Activated naive CD8-positive, alpha-beta T cell treated with anti-CD3 and anti-CD28 coated beads for 36 hours (primary cell): ENCODE results near the gene RPS19. TPM values are rescaled to one million over a fixed set of nuclear protein-coding genes. Genes with fewer than 3 reads are reported as not detected.

ENCODE experiments used
- DNase-seq: peaks from one replicate; pipeline ENCODE4 v3.0.0; 2021
- H3K27ac Mint-ChIP-seq: one replicate; pipeline ENCODE4 v1.8.0; 2022; ENCODE audit warnings: mild to moderate bottlenecking, moderate library complexity, mixed read lengths
- H3K27me3 Mint-ChIP-seq: one replicate; pipeline ENCODE4 v1.8.0; 2022; ENCODE audit warnings: mild to moderate bottlenecking, mixed read lengths
- H3K36me3 Mint-ChIP-seq: one replicate; pipeline ENCODE4 v1.8.0; 2021; ENCODE audit warnings: mild to moderate bottlenecking, mixed read lengths
- H3K4me1 Mint-ChIP-seq: one replicate; pipeline ENCODE4 v1.8.0; 2021; ENCODE audit warnings: mixed read lengths
- H3K4me3 Mint-ChIP-seq: one replicate; pipeline ENCODE4 v1.8.0; 2022; ENCODE audit warnings: mild to moderate bottlenecking, moderate library complexity, mixed read lengths
- H3K9me3 Mint-ChIP-seq: one replicate; pipeline ENCODE4 v1.8.0; 2022; ENCODE audit warnings: mixed read lengths
- total RNA-seq, 2 experiments: library from RNA; stranded (reverse); gene quantifications; one replicate each; pipeline ENCODE4 v1.2.3, GENCODE V29; 2021

RPS19 gene
- 1,000 to 10,000 TPM; 3,012 to 3,178 TPM for total RNA-seq

DNA sequence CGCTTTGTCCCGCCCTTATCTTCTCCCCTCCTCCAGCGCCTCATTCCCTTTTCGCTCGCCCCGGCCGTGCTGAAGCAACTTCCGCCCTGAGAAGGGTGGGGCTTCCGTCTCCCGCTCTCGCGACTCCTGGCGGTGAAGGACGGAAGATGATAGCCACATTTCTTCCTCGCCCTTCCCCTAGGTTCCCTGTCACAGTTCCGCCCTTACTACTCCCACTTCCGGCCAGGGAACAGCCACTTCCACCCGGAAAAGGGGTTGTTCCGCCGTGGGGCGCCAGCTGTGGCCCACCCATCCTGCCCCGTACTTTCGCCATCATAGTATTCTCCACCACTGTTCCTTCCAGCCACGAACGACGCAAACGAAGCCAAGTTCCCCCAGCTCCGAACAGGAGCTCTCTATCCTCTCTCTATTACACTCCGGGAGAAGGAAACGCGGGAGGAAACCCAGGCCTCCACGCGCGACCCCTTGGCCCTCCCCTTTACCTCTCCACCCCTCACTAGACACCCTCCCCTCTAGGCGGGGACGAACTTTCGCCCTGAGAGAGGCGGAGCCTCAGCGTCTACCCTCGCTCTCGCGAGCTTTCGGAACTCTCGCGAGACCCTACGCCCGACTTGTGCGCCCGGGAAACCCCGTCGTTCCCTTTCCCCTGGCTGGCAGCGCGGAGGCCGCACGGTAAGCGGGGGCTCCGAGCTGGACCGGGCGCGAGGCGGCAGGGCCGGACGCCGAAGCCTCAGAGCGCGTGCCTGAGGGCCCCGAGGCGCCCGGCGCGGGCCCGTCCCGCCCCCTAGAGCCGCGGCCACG is at the start of gene RPS19:
Gene RPS19 (plus strand): TSS at position 638 of the 801 bp plus-strand sequence. CDS start 520 bp downstream, outside the sequence.
- Mint-ChIP-seq H3K27ac (peak within 1 kb of the TSS; percentile 98), H3K4me1 (peaks cover 42% of the 10 kb centered on the region), H3K27me3 (no peaks in the 10 kb centered on the region), H3K36me3 (peaks cover 44% of the 10 kb centered on the region), H3K4me3 (peak within 1 kb of the TSS; percentile 92), H3K9me3 (no peaks in the 10 kb centered on the region)
- peak; percentile 98 for DNase-seq

DNA sequence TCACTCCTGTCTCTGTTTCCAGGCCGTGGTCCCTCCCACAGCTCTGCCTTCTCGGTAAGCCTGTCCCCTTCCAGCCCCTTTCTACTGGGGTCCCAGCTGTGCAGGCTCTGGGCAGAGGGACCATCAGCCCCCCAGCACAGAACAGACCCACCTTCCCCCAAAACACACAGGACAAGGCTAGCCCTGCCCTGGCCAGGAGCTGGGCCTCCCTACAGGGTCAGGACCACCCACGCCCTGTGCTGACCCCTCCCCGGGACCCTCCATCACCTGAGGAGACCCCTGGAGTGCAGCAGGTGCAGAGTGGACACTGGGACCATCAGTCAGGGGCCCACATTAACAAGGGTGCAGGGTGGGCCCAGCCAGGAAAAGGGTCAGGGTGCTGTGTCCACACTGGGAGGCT is 49.8 kb upstream of the RPS19 start:
- H3K36me3 Mint-ChIP-seq = no peaks in the 10 kb centered on the region
- H3K27me3 Mint-ChIP-seq = no peaks in the 10 kb centered on the region
- H3K4me1 Mint-ChIP-seq = peaks cover 11% of the 10 kb centered on the region
- H3K27ac Mint-ChIP-seq = no peak overlapping the region
- no peaks in the 10 kb centered on the region for H3K9me3 Mint-ChIP-seq
- no peak overlapping the region for H3K4me3 Mint-ChIP-seq
- no peak for DNase-seq

DNA sequence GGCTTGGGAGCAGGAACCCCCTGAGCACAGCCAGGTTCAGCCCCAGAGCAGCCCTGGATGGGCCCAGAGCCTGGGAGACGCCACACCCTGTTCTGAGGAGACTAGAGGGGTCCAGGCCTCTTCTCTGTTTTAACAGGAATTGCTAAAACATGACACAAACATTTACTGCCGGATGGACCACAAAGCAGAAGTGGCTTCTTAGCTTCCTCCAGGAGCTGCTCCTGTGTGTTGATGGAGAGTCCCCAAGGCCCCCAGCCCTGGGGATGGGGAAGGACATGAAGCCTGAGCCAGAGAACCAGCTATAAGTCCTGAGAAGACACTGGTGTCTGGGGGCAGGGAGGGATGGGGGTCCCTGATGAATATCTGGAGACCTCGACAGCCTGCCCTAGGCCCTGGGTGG is 49.0 kb upstream of the RPS19 start:
- DNase-seq = no peak
- H3K4me3 Mint-ChIP-seq = no peak overlapping the region
- H3K27me3 Mint-ChIP-seq = no peaks in the 10 kb centered on the region
- H3K27ac Mint-ChIP-seq = no peak overlapping the region
- H3K9me3 Mint-ChIP-seq = no peaks in the 10 kb centered on the region
- peaks cover 13% of the 10 kb centered on the region for H3K4me1 Mint-ChIP-seq
- H3K36me3 Mint-ChIP-seq = no peaks in the 10 kb centered on the region

DNA sequence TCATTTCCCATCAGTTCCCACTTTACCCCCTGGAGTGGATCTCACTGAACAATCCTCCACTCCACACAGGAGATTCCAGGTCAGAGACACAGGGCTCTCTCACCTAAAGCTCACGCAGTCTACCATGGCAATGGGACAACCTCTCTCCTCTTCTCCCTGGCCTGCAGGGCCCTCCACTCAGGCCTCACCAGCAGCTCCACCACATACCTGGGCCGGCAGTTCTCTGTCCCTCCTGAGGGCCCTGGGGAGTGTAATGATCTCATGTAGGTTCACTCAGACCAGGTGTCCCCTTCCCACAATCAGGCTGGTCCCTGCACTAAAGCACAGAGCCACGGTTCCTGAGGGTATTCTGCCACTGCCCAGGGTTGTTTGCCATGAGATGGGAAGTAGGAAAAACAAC is 48.1 kb upstream of the RPS19 start:
- no peaks in the 10 kb centered on the region for H3K9me3 Mint-ChIP-seq
- H3K27ac Mint-ChIP-seq = no peak overlapping the region
- H3K36me3 Mint-ChIP-seq = no peaks in the 10 kb centered on the region
- H3K27me3 Mint-ChIP-seq = no peaks in the 10 kb centered on the region
- H3K4me3 Mint-ChIP-seq = no peak overlapping the region
- H3K4me1 Mint-ChIP-seq = peaks cover 13% of the 10 kb centered on the region
- DNase-seq = no peak

DNA sequence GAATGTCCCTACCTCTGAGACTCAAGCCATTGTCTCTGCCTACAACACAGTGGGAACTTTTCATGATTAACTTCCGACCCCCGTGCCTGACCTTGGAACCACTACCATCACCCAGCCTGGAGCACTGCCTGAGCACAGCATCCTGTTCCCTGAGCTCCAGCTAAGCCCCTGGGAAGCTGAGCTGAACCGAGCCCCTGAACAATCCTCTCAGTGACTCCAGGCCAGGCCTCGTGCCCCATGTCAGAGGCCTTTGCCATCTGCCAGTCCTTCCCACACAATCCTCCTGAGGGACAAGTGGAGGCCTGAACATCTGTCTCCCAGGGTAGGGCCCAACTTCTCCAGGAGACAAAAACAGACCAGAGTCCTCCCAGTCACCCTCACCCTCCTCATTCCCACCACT is 46.1 kb upstream of the RPS19 start:
- DNase-seq = no peak
- Mint-ChIP-seq H3K27me3 (no peaks in the 10 kb centered on the region), H3K27ac (no peak overlapping the region), H3K9me3 (no peaks in the 10 kb centered on the region), H3K4me1 (peaks cover 13% of the 10 kb centered on the region), H3K4me3 (no peak overlapping the region), H3K36me3 (no peaks in the 10 kb centered on the region)

DNA sequence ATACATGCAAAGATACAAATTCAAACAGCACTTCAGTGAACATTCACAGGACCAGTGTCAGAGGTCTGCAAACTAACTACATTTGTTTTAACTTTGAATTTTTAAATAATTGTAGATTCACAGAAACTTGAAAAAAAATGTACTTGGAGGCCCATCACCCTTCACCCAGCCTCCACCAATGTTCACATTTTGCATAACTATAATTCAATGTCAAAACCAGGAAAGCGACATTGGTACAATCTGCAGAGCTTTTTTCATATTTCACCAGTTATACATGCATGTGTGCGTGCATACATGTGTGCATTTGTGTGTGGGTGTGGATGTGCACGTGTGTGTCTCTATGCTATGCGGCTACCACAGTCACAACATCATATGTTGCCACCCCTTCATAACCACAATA is 44.8 kb upstream of the RPS19 start:
- no peak overlapping the region for H3K27ac Mint-ChIP-seq
- H3K27me3 Mint-ChIP-seq = no peaks in the 10 kb centered on the region
- H3K36me3 Mint-ChIP-seq = no peaks in the 10 kb centered on the region
- no peak overlapping the region for H3K4me3 Mint-ChIP-seq
- H3K9me3 Mint-ChIP-seq = no peaks in the 10 kb centered on the region
- peaks cover 13% of the 10 kb centered on the region for H3K4me1 Mint-ChIP-seq
- DNase-seq = no peak

DNA sequence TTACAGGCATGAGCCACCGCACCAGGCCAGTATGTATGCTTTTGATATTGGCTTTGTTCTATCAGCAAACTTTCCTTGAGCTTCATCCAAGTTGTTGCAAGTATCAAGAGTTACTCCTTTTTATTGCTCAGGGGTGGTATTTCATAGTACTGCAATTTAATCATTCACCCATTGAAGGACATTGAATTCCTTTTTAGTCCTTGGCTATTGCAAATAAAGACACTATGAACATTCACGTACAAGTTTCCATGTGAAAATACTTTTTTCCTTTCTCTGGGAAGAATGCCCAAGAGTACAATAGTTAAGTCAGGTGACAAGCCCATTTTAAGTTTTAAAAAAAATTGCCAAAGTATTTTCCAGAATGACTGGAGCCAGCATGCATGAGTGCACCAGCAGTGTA is 43.3 kb upstream of the RPS19 start:
- H3K27me3 Mint-ChIP-seq = peaks cover 14% of the 10 kb centered on the region
- H3K36me3 Mint-ChIP-seq = no peaks in the 10 kb centered on the region
- H3K4me3 Mint-ChIP-seq = no peak overlapping the region
- H3K27ac Mint-ChIP-seq = no peak overlapping the region
- no peaks in the 10 kb centered on the region for H3K9me3 Mint-ChIP-seq
- H3K4me1 Mint-ChIP-seq = peaks cover 13% of the 10 kb centered on the region
- DNase-seq = no peak

DNA sequence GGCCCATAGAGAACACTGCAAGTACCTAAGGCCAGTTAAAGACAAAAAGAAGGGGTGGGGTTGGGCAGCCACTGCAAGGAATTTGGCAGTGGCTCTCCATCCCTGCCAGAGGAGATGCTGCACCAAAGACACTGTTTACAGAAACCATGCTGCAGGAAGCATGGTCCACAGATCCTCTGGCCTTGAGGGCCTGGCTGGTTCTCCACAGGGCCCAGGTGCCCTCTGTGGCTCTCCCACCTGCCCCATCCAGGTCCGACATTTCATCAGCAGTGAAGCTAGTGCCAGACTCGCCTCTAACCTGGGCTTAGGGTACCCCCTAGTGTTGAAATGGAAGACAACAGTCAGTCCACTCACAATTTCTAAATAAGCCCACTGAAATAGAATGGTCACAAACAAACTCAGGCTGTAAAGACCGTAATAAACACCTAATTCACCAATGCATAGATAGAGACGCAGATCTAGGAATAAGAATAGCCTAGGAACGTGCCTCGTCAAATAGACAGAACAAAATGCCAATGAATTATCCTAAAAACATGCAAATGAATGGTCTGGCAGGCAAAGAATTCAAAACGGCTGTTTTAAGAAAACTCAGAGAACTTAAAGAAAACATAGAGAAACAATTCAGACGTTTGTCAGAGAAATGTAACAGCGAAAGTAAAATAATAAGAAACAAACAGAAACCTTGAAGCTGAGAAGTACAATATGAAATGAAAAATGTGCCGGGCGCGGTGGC is 38.9 kb upstream of the RPS19 start:
- DNase-seq = peak; percentile 51
- Mint-ChIP-seq H3K36me3 (no peaks in the 10 kb centered on the region), H3K4me1 (no peaks in the 10 kb centered on the region), H3K9me3 (no peaks in the 10 kb centered on the region), H3K27ac (no peak overlapping the region), H3K27me3 (peaks cover 24% of the 10 kb centered on the region), H3K4me3 (no peak overlapping the region)

DNA sequence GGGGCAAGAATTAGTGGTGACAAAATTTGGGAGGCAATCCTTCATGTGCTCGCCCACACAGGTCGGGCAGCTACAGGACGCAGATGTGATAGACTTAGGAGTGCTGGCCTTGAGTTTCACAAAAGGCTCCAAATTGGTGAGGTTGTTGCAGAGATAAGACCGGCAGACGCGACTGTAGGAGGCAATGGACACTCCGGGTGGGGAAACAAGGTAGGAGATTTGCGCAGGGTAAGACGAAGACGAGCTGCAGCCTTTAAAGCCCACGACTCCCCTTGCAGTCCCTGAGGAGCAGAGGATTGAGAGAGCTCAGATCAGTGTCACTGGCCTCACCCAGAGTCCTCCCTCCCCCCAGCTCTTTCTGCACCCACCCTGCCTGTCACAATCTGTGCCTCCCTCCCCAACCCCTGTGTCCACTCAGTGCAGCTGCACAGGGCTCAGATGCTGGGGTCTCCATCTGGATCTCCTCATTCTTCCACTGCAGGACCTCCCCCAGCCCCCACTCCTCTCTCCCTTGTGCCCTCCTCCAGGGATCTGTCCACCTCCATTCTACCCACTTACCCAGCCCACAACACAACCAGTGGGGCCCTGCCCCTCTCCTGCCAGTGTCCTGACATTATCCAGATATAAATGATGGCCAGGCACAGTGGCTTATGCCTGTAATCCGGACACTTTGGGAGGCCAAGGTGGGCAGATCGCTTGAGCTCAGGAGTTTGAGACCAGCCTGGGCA is 21.9 kb upstream of the RPS19 start:
- no peak for DNase-seq
- no peaks in the 10 kb centered on the region for H3K4me1 Mint-ChIP-seq
- H3K9me3 Mint-ChIP-seq = no peaks in the 10 kb centered on the region
- no peaks in the 10 kb centered on the region for H3K36me3 Mint-ChIP-seq
- H3K27ac Mint-ChIP-seq = no peak overlapping the region
- peaks cover 12% of the 10 kb centered on the region for H3K27me3 Mint-ChIP-seq
- no peak overlapping the region for H3K4me3 Mint-ChIP-seq

DNA sequence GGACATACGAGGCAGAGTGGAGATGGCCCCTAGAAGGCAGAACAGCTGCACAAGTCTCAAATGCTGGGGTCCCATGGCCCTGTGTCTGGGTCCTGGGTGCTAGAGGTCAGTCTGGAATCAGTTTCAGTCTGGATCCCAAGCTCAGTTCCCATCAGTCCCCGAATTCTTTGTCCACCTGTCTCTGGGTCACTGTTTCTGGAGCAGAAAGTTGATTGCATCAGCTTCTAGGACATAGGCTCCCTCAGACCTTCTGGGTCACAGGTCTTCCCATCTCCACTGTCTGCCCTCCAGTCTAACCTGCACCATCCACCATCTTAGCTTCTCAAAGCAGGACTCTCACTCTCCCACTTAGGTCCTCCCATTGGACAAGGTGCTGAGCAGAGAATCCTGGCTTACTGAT is 20.8 kb upstream of the RPS19 start:
- Mint-ChIP-seq H3K4me3 (no peak overlapping the region), H3K4me1 (no peaks in the 10 kb centered on the region), H3K27me3 (peaks cover 12% of the 10 kb centered on the region), H3K36me3 (no peaks in the 10 kb centered on the region), H3K9me3 (no peaks in the 10 kb centered on the region), H3K27ac (no peak overlapping the region)
- no peak for DNase-seq

DNA sequence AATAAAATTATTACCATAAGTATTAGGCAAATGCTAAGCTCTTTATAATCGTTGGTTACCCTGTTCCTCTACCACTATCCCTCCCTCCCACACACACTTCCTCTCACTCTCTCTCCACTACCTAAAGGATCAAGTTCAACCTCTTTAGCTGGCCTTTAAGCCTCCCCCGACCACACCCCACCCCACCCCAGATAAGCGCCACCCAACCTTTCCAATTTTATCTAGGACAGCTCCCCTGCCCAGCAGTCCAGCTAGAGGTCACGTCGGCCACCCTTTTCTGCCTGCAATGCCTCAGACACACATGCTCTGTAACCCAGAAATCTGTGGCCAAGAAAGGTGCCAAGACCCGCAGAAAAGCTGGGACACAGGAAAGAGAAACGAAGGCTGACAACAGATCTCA is 16.7 kb upstream of the RPS19 start:
- H3K4me1 Mint-ChIP-seq = no peaks in the 10 kb centered on the region
- no peak for DNase-seq
- no peaks in the 10 kb centered on the region for H3K36me3 Mint-ChIP-seq
- H3K27ac Mint-ChIP-seq = no peak overlapping the region
- H3K27me3 Mint-ChIP-seq = peaks cover 4% of the 10 kb centered on the region
- no peak overlapping the region for H3K4me3 Mint-ChIP-seq
- H3K9me3 Mint-ChIP-seq = no peaks in the 10 kb centered on the region

DNA sequence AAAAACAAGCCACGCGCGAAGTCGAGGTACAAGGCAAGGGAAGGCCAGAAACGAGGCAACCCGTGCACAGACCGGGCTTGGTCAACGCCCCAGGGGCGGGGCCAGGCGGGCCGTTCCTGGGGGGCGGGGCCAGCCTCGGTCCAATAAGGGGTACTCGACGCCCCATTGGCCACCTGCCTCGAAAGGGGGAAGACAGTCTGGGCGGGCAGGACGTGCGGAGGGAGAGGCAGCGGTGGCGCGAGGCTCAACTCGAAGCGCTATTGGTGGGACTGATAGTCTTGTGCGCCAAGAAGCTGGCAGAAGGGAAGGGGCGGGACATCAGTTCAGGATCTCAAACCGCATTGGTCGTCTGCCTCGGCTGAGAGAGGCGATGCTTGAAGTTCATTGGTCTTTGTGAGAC is 15.5 kb upstream of the RPS19 start, which contains the start of gene LYPD4:
Gene LYPD4 (minus strand): TSS at position 83 of the 400 bp plus-strand sequence. CDS start 5,398 bp downstream, outside the sequence.
- no peaks in the 10 kb centered on the region for H3K36me3 Mint-ChIP-seq
- no peak within 1 kb of the TSS for H3K27ac Mint-ChIP-seq
- no peaks in the 10 kb centered on the region for H3K4me1 Mint-ChIP-seq
- H3K27me3 Mint-ChIP-seq = no peaks in the 10 kb centered on the region
- no peak for DNase-seq
- H3K9me3 Mint-ChIP-seq = no peaks in the 10 kb centered on the region
- H3K4me3 Mint-ChIP-seq = no peak within 1 kb of the TSS

DNA sequence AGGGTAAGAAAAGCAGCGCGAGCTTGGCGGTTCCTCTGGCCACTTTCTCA is 15.2 kb upstream of the RPS19 start, which contains the start of gene DMRTC2:
Gene DMRTC2 (plus strand): TSS at position 42 of the 50 bp plus-strand sequence. CDS start 2,387 bp downstream, outside the sequence.
- no peak for DNase-seq
- H3K4me1 Mint-ChIP-seq = no peaks in the 10 kb centered on the region
- no peaks in the 10 kb centered on the region for H3K36me3 Mint-ChIP-seq
- H3K9me3 Mint-ChIP-seq = no peaks in the 10 kb centered on the region
- H3K27me3 Mint-ChIP-seq = no peaks in the 10 kb centered on the region
- H3K27ac Mint-ChIP-seq = no peak within 1 kb of the TSS
- H3K4me3 Mint-ChIP-seq = no peak within 1 kb of the TSS

DNA sequence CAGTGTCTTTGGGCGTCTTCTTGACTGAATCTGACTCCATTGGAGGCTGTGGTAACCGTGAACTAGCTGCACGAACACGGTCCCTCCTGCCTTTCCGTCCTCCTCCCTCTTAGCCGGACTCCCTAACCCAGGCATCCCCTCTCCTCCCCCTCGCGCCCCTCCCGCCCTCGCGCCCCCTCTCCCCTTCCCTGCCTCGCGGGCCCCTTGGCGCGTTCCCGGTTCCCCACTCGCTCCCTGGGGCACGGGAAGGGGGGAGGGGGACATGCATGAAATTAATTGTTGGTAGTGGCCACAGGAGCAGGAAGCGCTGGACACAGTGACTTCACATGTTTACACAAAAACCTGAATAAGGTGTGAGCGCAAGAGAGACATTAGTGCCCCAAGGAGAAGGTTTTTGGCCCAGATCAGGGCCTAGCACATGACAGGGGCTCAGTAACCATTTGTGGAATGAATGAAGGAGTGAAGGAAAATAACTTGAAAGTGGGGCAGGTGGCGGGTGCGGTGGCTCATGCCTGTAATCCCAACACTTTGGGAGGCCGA is 14.9 kb upstream of the RPS19 start:
- H3K4me3 Mint-ChIP-seq = no peak overlapping the region
- DNase-seq = no peak
- H3K36me3 Mint-ChIP-seq = no peaks in the 10 kb centered on the region
- no peaks in the 10 kb centered on the region for H3K9me3 Mint-ChIP-seq
- no peaks in the 10 kb centered on the region for H3K27me3 Mint-ChIP-seq
- no peaks in the 10 kb centered on the region for H3K4me1 Mint-ChIP-seq
- H3K27ac Mint-ChIP-seq = no peak overlapping the region

DNA sequence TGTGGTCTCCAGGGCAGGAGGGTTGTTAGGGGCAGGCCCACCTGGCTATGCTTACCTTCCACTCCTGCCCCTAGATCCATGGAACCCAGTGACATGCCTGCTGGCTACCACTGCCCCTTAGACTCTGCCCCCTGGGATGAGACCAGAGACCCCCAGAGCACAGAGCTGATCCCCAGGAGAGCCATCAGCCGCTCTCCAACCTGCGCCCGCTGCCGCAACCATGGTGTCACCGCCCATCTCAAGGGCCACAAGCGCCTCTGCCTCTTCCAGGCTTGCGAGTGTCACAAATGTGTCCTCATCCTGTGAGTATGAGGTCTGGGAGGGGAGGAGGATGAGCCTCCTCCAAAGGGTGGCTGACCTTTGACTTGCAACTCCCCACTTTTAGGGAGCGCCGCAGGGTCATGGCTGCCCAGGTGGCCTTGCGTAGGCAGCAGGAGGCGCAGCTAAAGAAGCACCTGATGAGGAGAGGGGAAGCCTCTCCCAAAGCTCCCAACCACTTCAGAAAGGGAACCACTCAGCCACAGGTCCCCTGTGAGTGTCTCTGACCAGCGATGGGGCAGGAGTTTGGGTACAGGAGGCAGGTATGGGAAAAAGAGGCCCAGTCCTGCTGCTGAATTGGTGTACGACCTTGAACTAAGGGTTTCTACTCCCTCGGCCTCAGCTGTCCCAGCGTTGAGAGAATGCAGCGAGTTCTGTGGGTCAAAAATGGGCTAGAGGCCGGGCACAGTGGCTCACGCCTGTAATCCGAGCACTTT is 12.5 kb upstream of the RPS19 start:
- H3K4me3 Mint-ChIP-seq = no peak overlapping the region
- no peaks in the 10 kb centered on the region for H3K9me3 Mint-ChIP-seq
- H3K27me3 Mint-ChIP-seq = no peaks in the 10 kb centered on the region
- H3K36me3 Mint-ChIP-seq = no peaks in the 10 kb centered on the region
- no peaks in the 10 kb centered on the region for H3K4me1 Mint-ChIP-seq
- DNase-seq = no peak
- no peak overlapping the region for H3K27ac Mint-ChIP-seq
